Right lobe of liver (tissue), 6 donors: ENCODE data around the gene SNRPD3. TPM values are rescaled to one million over a fixed set of nuclear protein-coding genes. Genes with fewer than 3 reads are reported as not detected.

Source experiments
- ATAC-seq, 4 donors: fragments of 200-7000 bp; cut with Tn5 transposase; one replicate each; pipeline ENCODE4 v1.9.1; 2020; ENCODE audit warnings: mild to moderate bottlenecking in 4 of 4, moderate library complexity in 4 of 4
- DNase-seq, 3 donors: peaks; one replicate each; pipeline ENCODE4 v3.0.0-alpha.2; 2020
- H3K27ac ChIP-seq, 3 donors: fragments of 200-600 bp; one replicate each; pipeline ENCODE4 v1.8.0; 2022
- H3K27me3 ChIP-seq, 2 donors: fragments of 200-600 bp; one replicate each; pipeline ENCODE4 v1.8.0; 2022
- H3K36me3 ChIP-seq, 4 donors: fragments of 200-600 bp; sonication (generic) in 1 of 4; one replicate each; pipeline versions ENCODE4 v1.5.1 to v1.8.0; 2017 to 2022; ENCODE audit warnings: control low read depth in 1 of 4
- H3K4me1 ChIP-seq, 4 donors: fragments of 200-600 bp; sonication (generic) in 1 of 4; one replicate each; pipeline versions ENCODE4 v1.5.1 to v1.8.0; 2017 to 2022; ENCODE audit warnings: control low read depth in 1 of 4
- H3K4me3 ChIP-seq, 3 donors: fragments of 200-600 bp; one replicate each; pipeline ENCODE4 v1.8.0; 2022
- H3K9me3 ChIP-seq, 4 donors: fragments of 200-600 bp; sonication (generic) in 1 of 4; one replicate each; pipeline versions ENCODE4 v1.5.1 to v1.8.0; 2017 to 2022; ENCODE audit warnings: control low read depth in 1 of 4
- POLR2A ChIP-seq: fragments of 450-650 bp; IDR thresholded peaks from one replicate; pipeline ENCODE4 v1.6.1; 2017; ENCODE audit warnings: antibody characterized with exemption, mild to moderate bottlenecking
- WGBS: methylation state at CpG from one replicate; pipeline ENCODE4 v1.1.6; 2018; ENCODE audit warnings: low coverage, low lambda C conversion rate; ENCODE audit not compliant: insufficient coverage; ENCODE audit errors: missing lambda C conversion rate; 5-methylcytosine and 5-hydroxymethylcytosine counted together
- intact Hi-C, 2 donors: fragments of 100-400 bp; cut with DNase I; formaldehyde crosslinking; loops; one replicate each; pipeline versions ENCODE4 v1.11.2 to v1.14.1; 2022
- total RNA-seq, 6 experiments: library from RNA; depleted of rRNA in 2 of 6; stranded (reverse); fragments of >200 nt in 2 of 6; fragmentation: NEBNext Ultra II Directional in 3 of 6; extraction: Animal tissue kit (Norgen Biotek cat#: 25700) in 3 of 6; gene quantifications; one replicate each; pipeline versions ENCODE4 v1.1.0 to v1.2.4, GENCODE V29; 2016 to 2023
- TF ChIP-seq, protein P1 (sequence below), 4 donors: fragments of 200-600 bp in 3 of 4; fragments of 450-650 bp in 1 of 4; IDR thresholded peaks; one replicate each; pipeline versions ENCODE4 v1.5.1 to v1.8.0; 2016 to 2022; ENCODE audit warnings: antibody characterized with exemption in 4 of 4, mild to moderate bottlenecking in 2 of 4
- donor health status: DM: no; HTN: yes; CAD: no.
- donor health status: DM: no; HTN: no; CAD: no.
- donor health status: DM: no; HTN: no; CAD: no.
- donor health status: DM: no; HTN: yes; CAD: no.
- donor health status: DM: no; HTN: yes; CAD: no.

SNRPD3 gene
- total RNA-seq, 6 experiments from 2014 or later = 43.3 to 180 (median 53.4) TPM

DNA sequence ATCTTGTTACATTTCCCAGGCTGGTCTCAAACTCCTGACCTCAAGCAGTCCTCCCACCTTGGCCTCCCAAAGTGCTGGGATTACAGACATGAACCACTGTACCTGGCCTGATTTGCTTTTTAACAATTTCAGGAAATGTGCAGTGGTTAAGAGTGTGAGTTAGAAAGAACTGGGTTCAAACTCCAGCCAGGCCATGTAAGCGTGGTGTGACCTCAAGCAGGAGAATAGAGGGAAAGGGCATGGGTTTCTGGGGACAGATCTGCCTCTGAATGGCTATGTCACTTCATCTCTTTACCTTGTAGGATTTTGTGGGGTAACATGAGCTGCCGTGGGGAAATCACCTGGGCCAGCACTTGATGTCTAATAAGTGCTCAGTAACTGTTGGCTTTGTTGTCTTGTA, 9.3 kb downstream of the SNRPD3 start:
- intact Hi-C loops = no loop called here
- no peaks in the 10 kb centered on the region for H3K9me3 ChIP-seq
- ATAC-seq (peak; percentile 31 to 52 (median 46)), DNase-seq (no peak)
- H3K27me3 ChIP-seq = no peaks in the 10 kb centered on the region
- 18% methylated on average over 2 of the region's 2 CpGs for WGBS
- H3K36me3 ChIP-seq = peaks cover 0 to 36% (median 18%) of the 10 kb centered on the region in 4 donors
- H3K27ac ChIP-seq = peak overlapping the region in 2 of 3 donors; percentile 39 to 65
- TF ChIP-seq, protein P1, sequence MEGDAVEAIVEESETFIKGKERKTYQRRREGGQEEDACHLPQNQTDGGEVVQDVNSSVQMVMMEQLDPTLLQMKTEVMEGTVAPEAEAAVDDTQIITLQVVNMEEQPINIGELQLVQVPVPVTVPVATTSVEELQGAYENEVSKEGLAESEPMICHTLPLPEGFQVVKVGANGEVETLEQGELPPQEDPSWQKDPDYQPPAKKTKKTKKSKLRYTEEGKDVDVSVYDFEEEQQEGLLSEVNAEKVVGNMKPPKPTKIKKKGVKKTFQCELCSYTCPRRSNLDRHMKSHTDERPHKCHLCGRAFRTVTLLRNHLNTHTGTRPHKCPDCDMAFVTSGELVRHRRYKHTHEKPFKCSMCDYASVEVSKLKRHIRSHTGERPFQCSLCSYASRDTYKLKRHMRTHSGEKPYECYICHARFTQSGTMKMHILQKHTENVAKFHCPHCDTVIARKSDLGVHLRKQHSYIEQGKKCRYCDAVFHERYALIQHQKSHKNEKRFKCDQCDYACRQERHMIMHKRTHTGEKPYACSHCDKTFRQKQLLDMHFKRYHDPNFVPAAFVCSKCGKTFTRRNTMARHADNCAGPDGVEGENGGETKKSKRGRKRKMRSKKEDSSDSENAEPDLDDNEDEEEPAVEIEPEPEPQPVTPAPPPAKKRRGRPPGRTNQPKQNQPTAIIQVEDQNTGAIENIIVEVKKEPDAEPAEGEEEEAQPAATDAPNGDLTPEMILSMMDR (IDR thresholded peaks at IDR 0.05) = no peak
- TF ChIP-seq POLR2A = no peak
- H3K4me1 ChIP-seq = peaks cover 0 to 50% (median 20%) of the 10 kb centered on the region in 4 donors
- no peak overlapping the region for H3K4me3 ChIP-seq

- intact Hi-C loops = no loop called here
- no peaks in the 10 kb centered on the region for H3K27me3 ChIP-seq
- H3K4me3 ChIP-seq = no peak overlapping the region
- peaks cover 0 to 26% (median 11%) of the 10 kb centered on the region in 4 donors for H3K36me3 ChIP-seq
- TF ChIP-seq, protein P1 (IDR thresholded peaks at IDR 0.05) = no peak
- TF ChIP-seq POLR2A = no peak
- WGBS = 12% methylated on average over 4 of the region's 8 CpGs
- H3K9me3 ChIP-seq = no peaks in the 10 kb centered on the region
- H3K4me1 ChIP-seq = peaks cover 0 to 61% (median 24%) of the 10 kb centered on the region in 4 donors
- no peak for DNase-seq
- H3K27ac ChIP-seq = peak overlapping the region in 1 of 3 donors; percentile 11
- ATAC-seq = no peak
Measured at GRCh38 chr22:24566899-24567511, 11.2 kb downstream of the SNRPD3 start.

DNA sequence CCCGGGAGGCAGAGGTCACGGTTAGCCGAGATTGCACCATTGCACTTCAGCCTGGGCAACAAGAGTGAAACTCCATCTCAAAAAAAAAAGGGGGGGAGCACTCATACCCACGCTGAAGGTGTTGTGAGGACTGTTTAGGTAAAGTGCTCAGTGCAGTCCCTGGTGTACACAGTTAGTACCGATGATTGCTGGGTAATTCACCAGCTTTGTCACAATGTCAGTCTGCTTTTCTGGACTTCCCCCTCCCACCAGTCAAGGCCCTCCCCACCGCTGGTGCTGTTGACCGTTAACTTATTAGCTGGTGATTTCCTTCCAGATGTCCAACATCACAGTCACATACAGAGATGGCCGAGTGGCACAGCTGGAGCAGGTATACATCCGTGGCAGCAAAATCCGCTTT, 11.9 kb downstream of the SNRPD3 start:
- TF ChIP-seq, protein P1 (IDR thresholded peaks at IDR 0.05) = no peak
- TF ChIP-seq POLR2A = no peak
- H3K27me3 ChIP-seq = no peaks in the 10 kb centered on the region
- DNase-seq (no peak), ATAC-seq (peak in 2 of 4 donors; percentile 7 to 37)
- no peak overlapping the region for H3K4me3 ChIP-seq
- H3K27ac ChIP-seq = no peak overlapping the region
- no peaks in the 10 kb centered on the region for H3K9me3 ChIP-seq
- WGBS = 32% methylated on average over 7 of the region's 10 CpGs
- intact Hi-C loops = no loop called here
- peaks cover 0 to 68% (median 27%) of the 10 kb centered on the region in 4 donors for H3K4me1 ChIP-seq
- H3K36me3 ChIP-seq = peaks cover 0 to 26% (median 10%) of the 10 kb centered on the region in 4 donors

- no peak for TF ChIP-seq POLR2A
- TF ChIP-seq, protein P1 (IDR thresholded peaks at IDR 0.05) = no peak
- DNase-seq = no peak
- H3K27ac ChIP-seq = peak overlapping the region in 2 of 3 donors; percentile 59 to 69
- intact Hi-C loops = no loop called here
- H3K9me3 ChIP-seq = no peaks in the 10 kb centered on the region
- 42% methylated on average over 7 of the region's 7 CpGs for WGBS
- no peaks in the 10 kb centered on the region for H3K27me3 ChIP-seq
- no peak overlapping the region for H3K4me3 ChIP-seq
- ATAC-seq = peak in 3 of 4 donors; percentile 6 to 15 (median 9)
- peaks cover 0 to 39% (median 14%) of the 10 kb centered on the region in 4 donors for H3K36me3 ChIP-seq
- peaks cover 0 to 41% (median 14%) of the 10 kb centered on the region in 4 donors for H3K4me1 ChIP-seq
Measured at GRCh38 chr22:24571266-24571665, 15.5 kb downstream of the SNRPD3 start.
